ENCODE measurements around the gene ZNF217. TPM values are rescaled to one million over a fixed set of nuclear protein-coding genes. Genes with fewer than 3 reads are reported as not detected.

Gene ZNF217
- total and polyA plus RNA-seq, 9 of the 15 experiments (the other 6 are each of a cell fraction or from before 2014, with no cell fraction given) = 3.0 to 41.8 (median 16.8) TPM

- no peak overlapping the region for H3K4me2 ChIP-seq (ENCODE audit: insufficient read depth, low read length)
- no peaks in the 10 kb centered on the region for H3K79me2 ChIP-seq (ENCODE audit: control insufficient read depth, insufficient read depth, low read length)
- no peak for DNase-seq (ENCODE audit: extremely low read depth in 1 of 4, low spot score in 3 of 4)
- intact Hi-C loops (cut with micrococcal nuclease) (no loop called here), in situ Hi-C loops (cut with MboI) (no loop called here)
- no peak overlapping the region for H3K27ac ChIP-seq (ENCODE audit: extremely low read depth, low read depth, low read length)
- WGBS (ENCODE audit: insufficient coverage, low coverage, missing lambda C conversion rate) = 76% methylated on average over 6 of the region's 6 CpGs
- no peak overlapping the region for H3K4me3 ChIP-seq
- peaks cover 7 to 9% of the 10 kb centered on the region in 2 experiments; a peak in 3 of 5 replicates for H3K4me1 ChIP-seq (replicated peaks in 1 of 2; ENCODE audit: control insufficient read depth in 2 of 2, insufficient read depth in 2 of 2, low read length in 2 of 2)
- H3K9me3 ChIP-seq (replicated peaks; ENCODE audit: control insufficient read depth, insufficient read depth, low read depth, low read length) = no peaks in the 10 kb centered on the region
- no peak for TF ChIP-seq EGR1 (conservative IDR thresholded peaks at IDR 0.05)
- no peak for TF ChIP-seq EP400 (IDR thresholded peaks at IDR 0.05)
- peak in 1 of 3 experiments; percentile 97; a peak in 2 of 6 replicates for TF ChIP-seq ZBTB11 (CRISPR knock-in tag; IDR thresholded peaks at IDR 0.05)
- peak in 1 of 2 experiments; percentile 67; a peak in 1 of 4 replicates for TF ChIP-seq BCLAF1 (IDR thresholded peaks at IDR 0.05; ENCODE audit: borderline replicate concordance in 1 of 2, control insufficient read depth in 1 of 2, low read depth in 2 of 2, low read length in 1 of 2)
- no peak for TF ChIP-seq SP1 (CRISPR knock-in tag; IDR thresholded peaks at IDR 0.05)
- no peaks in the 10 kb centered on the region for H3K27me3 ChIP-seq (ENCODE audit: control insufficient read depth in 2 of 2, insufficient read depth in 2 of 2, low read length in 2 of 2)
- ChIA-PET POLR2A (no interaction called here), CTCF (ENCODE audit: low intra/inter-chr PET ratio) (no interaction called here)
- H3K36me3 ChIP-seq (ENCODE audit: control insufficient read depth, insufficient read depth, low read length) = no peaks in the 10 kb centered on the region
- no peak for ATAC-seq
- BruUV-seq (replicated peaks) = no TSS peak
- H3K9me1 ChIP-seq (ENCODE audit: control insufficient read depth, insufficient read depth, low read length) = no peaks in the 10 kb centered on the region
- no peak overlapping the region for H2AFZ ChIP-seq (ENCODE audit: low read depth, low read length)
- no peak for FAIRE-seq
- no peak overlapping the region for H3K9ac ChIP-seq (ENCODE audit: insufficient read depth in 1 of 2, low read depth in 2 of 2, low read length in 2 of 2)
- H4K20me1 ChIP-seq (replicated peaks; ENCODE audit: control insufficient read depth, insufficient read depth, low read length) = no peaks in the 10 kb centered on the region
These were observed 34.4 kb upstream of the ZNF217 start for GRCh38 chr20:53628076-53628475.
